Measurements from ENCODE around the gene CSPG4. TPM values are rescaled to one million over a fixed set of nuclear protein-coding genes. Genes with fewer than 3 reads are reported as not detected.
A peak's percentile ranks its signal among the peaks of the same experiment; 100 is the strongest.

CSPG4 gene
- total and polyA plus RNA-seq, 12 donors, result 7.4 to 19.8 (median 12.1) TPM

GRCh38 chr15:75672646-75673425, 39.8 kb downstream of the CSPG4 start:
- ATAC-seq (peak; percentile 7 to 53 (median 28)), DNase-seq (peak in 1 of 2 donors; percentile 50)
- Histone ChIP-seq H3K27ac (peak overlapping the region in 9 of 10 donors; percentile 14 to 81 (median 79)), H3K36me3 (peaks cover 0 to 16% (median 0%) of the 10 kb centered on the region in 9 donors), H3K9me3 (no peaks in the 10 kb centered on the region), H3K27me3 (no peaks in the 10 kb centered on the region), H3K4me1 (peaks cover 20 to 67% (median 37%) of the 10 kb centered on the region in 9 donors), H3K4me3 (peak overlapping the region in 1 of 10 donors; percentile 18)
- no peak for TF ChIP-seq CTCF (IDR thresholded peaks at IDR 0.05)
- WGBS, 2 donors, result 32 to 35% methylated on average over 14 of the region's 14 CpGs
- intact Hi-C loops (cut with DNase I), result loop anchor here in 3 of 10 donors (5.0 to 10.0 kb wide), 2 partner anchors 36 to 158 kb away; no protein-coding TSS in a partner anchor

- 69 to 71% methylated on average over 11 of the region's 11 CpGs for WGBS, 2 donors
Measured at GRCh38 chr15:75671730-75672602, 40.7 kb downstream of the CSPG4 start.

GRCh38 chr15:75669879-75670212, 42.8 kb downstream of the CSPG4 start:
- ATAC-seq (no peak), DNase-seq (no peak)
- peaks cover 29 to 76% (median 51%) of the 10 kb centered on the region in 9 donors for H3K4me1 ChIP-seq
- intact Hi-C loops (cut with DNase I), result loop anchor here in 3 of 10 donors (5.0 to 10.0 kb wide), 2 partner anchors 33 to 155 kb away; no protein-coding TSS in a partner anchor
- H3K27me3 ChIP-seq, result no peaks in the 10 kb centered on the region
- no peaks in the 10 kb centered on the region for H3K36me3 ChIP-seq
- WGBS, 2 donors, result 84 to 87% methylated on average over 6 of the region's 6 CpGs
- no peak overlapping the region for H3K27ac ChIP-seq
- no peak for TF ChIP-seq CTCF (IDR thresholded peaks at IDR 0.05)
- no peak overlapping the region for H3K4me3 ChIP-seq
- no peaks in the 10 kb centered on the region for H3K9me3 ChIP-seq

More at GRCh38 chr15:75671730-75672602, 40.7 kb downstream of the CSPG4 start:
- H3K27ac ChIP-seq, result peak overlapping the region in 7 of 10 donors; percentile 43 to 80 (median 79)
- DNase-seq (no peak), ATAC-seq (no peak)
- peaks cover 25 to 76% (median 41%) of the 10 kb centered on the region in 9 donors for H3K4me1 ChIP-seq
- no peaks in the 10 kb centered on the region for H3K27me3 ChIP-seq
- TF ChIP-seq CTCF (IDR thresholded peaks at IDR 0.05), result no peak
- H3K4me3 ChIP-seq, result no peak overlapping the region
- no peaks in the 10 kb centered on the region for H3K9me3 ChIP-seq
- H3K36me3 ChIP-seq, result peaks cover 0 to 15% (median 0%) of the 10 kb centered on the region in 9 donors
- intact Hi-C loops (cut with DNase I), result loop anchor here in 3 of 10 donors (5.0 to 10.0 kb wide), 2 partner anchors 35 to 157 kb away; no protein-coding TSS in a partner anchor

Measured in heart right ventricle (tissue), 16 donors.